HG03575 (cell line): ENCODE measurements around the gene TEAD3.

Experiments
- ATAC-seq: cut with Tn5 transposase; IDR thresholded peaks from one replicate; pipeline ENCODE4 v1.9.1; 2021; ENCODE audit not compliant: unreplicated experiment, insufficient number of reproducible peaks, low FRiP score; ENCODE audit errors: extremely low read depth

TEAD3 gene

GRCh38 chr6:35494161-35494563 is 2.7 kb downstream of the TEAD3 start:
- no peak for ATAC-seq

- no peak for ATAC-seq
Measured at GRCh38 chr6:35493307-35493983, 3.4 kb downstream of the TEAD3 start.

GRCh38 chr6:35492974-35493284 is 4.0 kb downstream of the TEAD3 start:
- no peak for ATAC-seq

- ATAC-seq, result no peak
Measured at GRCh38 chr6:35492258-35492973, 4.5 kb downstream of the TEAD3 start.

GRCh38 chr6:35491558-35492257 is 5.2 kb downstream of the TEAD3 start:
- ATAC-seq, result no peak

- ATAC-seq, result no peak
Measured at GRCh38 chr6:35490821-35491557, 5.9 kb downstream of the TEAD3 start.

- no peak for ATAC-seq
Measured at GRCh38 chr6:35489995-35490791, 6.7 kb downstream of the TEAD3 start.

GRCh38 chr6:35489066-35489465 is 7.8 kb downstream of the TEAD3 start:
- no peak for ATAC-seq

- no peak for ATAC-seq
Measured at GRCh38 chr6:35488517-35488862, 8.4 kb downstream of the TEAD3 start.

- no peak for ATAC-seq
Measured at GRCh38 chr6:35487658-35488516, 9.0 kb downstream of the TEAD3 start.

GRCh38 chr6:35486005-35486925 is 10.6 kb downstream of the TEAD3 start:
- no peak for ATAC-seq

- no peak for ATAC-seq
Measured at GRCh38 chr6:35485402-35485877, 11.4 kb downstream of the TEAD3 start.

GRCh38 chr6:35484921-35485392 is 11.9 kb downstream of the TEAD3 start:
- no peak for ATAC-seq

- ATAC-seq, result no peak
Measured at GRCh38 chr6:35483893-35484645, 12.8 kb downstream of the TEAD3 start.

- ATAC-seq, result no peak
Measured at GRCh38 chr6:35483490-35483889, 13.4 kb downstream of the TEAD3 start.

- ATAC-seq, result no peak
Measured at GRCh38 chr6:35483062-35483461, 13.8 kb downstream of the TEAD3 start.
